AG09319 (cell line): ENCODE measurements around the gene ZNF407.

Experiments used
- DNase-seq: peaks from one replicate; pipeline ENCODE4 v3.0.0-alpha.2; 2010; ENCODE audit warnings: low read depth; ENCODE audit errors: extremely low read depth
- TF ChIP-seq, protein P1 (sequence below): IDR thresholded peaks from 2 replicates; pipeline ENCODE4 v1.5.1; 2011; ENCODE audit warnings: low read depth, mild to moderate bottlenecking, inconsistent platforms, low read length, moderate library complexity

The ZNF407 gene

DNA sequence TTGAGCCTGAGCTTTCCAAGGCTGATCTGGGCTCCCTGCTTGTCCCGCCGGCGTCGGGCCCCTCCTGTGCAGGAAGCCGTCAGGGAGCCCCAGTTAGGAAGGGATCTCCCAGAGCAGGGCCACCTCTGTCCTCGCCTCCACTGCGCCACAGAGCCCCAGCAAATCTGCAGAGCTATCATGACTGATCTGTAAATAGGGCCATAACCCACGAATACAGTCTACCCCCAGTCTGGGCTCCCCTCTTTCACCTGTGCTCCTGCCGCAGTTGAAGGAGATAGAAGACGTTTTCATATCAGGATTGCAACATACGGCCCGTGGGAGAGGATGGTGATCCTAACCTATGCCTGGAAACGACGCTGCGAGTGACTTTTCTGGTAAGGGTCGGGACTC is 472.6 kb downstream of the ZNF407 start:
- TF ChIP-seq, protein P1, sequence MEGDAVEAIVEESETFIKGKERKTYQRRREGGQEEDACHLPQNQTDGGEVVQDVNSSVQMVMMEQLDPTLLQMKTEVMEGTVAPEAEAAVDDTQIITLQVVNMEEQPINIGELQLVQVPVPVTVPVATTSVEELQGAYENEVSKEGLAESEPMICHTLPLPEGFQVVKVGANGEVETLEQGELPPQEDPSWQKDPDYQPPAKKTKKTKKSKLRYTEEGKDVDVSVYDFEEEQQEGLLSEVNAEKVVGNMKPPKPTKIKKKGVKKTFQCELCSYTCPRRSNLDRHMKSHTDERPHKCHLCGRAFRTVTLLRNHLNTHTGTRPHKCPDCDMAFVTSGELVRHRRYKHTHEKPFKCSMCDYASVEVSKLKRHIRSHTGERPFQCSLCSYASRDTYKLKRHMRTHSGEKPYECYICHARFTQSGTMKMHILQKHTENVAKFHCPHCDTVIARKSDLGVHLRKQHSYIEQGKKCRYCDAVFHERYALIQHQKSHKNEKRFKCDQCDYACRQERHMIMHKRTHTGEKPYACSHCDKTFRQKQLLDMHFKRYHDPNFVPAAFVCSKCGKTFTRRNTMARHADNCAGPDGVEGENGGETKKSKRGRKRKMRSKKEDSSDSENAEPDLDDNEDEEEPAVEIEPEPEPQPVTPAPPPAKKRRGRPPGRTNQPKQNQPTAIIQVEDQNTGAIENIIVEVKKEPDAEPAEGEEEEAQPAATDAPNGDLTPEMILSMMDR, result no peak
- DNase-seq, result no peak

DNA sequence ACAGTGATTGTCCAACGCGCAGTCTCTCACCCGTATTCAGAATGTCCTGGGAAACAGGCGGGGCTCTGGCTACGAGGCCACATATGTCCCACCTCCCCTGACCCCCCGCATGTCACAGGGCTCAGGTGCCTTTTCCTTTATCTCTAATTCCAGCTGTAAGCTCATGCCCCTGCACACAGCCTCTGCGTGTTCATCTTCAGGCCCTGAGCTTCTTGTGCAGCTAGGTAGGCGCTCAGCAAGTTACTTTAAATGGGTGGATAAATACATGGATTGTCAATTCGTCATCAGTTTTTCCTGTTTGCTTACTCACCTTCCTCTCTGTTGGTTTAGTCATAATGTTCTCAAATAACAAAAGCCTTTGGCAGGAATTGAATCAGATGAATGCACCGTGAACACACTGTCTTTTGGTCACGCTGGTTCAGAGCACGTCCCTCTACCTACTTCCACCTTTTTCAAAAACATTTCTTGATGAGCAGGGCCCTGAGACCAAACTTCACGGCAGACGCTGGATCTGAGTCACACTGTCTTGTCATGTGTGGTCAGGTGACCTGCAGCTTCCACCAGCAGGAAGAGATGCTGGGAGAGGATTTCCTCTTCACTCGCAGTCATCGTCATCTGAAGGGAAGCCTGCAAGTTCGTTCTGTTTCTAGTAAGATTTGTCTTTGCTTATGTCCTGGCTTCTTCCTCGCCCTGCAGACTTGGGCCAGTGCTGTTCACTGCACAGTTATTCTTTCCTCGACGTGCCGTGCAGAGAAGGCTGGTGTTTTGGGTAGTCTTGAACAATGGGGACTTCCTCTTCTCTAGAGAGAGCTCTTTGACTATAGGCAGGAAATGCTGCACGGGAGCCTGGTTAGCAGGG is 473.2 kb downstream of the ZNF407 start:
- TF ChIP-seq, protein P1, result no peak
- DNase-seq, result peak; percentile 4

DNA sequence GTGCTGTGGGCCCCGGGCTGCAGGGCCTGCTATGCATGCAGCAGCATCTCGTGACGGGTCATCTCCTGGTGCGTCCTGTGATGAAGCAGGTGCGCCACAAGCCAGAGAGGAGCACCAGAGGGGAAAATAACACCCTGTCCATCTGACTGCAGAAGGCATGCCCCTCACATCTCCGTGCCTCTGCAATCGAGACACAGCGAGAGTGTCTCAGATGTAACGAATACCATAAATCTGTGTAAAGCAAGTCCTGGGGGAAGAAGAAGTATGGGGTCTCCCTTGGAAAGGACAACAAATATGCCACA is 473.8 kb downstream of the ZNF407 start:
- TF ChIP-seq, protein P1, result no peak
- no peak for DNase-seq

DNA sequence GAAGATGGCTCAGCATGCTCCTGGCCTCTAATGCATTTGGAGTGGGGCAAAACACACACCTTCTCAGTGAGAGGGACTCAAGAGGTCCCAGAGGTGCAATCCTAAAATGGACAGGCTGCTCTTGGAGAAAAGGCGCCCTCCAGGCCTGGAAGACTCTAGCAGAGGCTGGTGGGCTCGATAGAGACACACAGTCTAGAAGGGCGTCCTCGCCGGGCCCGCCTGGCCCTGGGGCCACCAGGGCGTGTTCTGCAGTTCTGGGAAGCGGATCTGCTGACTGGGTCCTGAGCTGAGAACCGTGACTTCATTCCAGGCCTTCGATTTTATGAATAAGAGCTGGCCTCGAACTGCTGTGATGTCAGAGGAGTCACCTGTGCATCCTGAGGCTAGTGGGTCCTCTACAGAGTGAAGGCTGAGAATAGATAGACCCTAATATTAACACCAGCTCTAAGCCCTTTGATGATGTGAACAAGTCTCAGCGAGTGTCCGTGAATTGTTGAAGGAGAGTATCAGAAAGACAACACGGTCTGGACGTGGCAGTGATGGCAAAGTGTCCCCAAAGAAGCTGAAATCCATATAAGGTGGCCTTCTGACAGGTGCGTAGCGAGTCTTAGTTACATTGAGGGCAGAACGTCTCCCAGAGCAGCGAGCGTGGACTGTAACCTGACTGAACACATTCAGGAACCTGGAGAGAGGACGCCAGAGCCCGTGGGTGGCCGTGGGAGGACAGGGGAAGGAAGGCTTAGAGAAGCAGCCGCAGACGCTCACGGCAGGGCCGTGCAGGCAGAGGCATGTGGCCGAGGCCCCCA is 474.4 kb downstream of the ZNF407 start:
- DNase-seq, result no peak
- TF ChIP-seq, protein P1, result no peak

DNA sequence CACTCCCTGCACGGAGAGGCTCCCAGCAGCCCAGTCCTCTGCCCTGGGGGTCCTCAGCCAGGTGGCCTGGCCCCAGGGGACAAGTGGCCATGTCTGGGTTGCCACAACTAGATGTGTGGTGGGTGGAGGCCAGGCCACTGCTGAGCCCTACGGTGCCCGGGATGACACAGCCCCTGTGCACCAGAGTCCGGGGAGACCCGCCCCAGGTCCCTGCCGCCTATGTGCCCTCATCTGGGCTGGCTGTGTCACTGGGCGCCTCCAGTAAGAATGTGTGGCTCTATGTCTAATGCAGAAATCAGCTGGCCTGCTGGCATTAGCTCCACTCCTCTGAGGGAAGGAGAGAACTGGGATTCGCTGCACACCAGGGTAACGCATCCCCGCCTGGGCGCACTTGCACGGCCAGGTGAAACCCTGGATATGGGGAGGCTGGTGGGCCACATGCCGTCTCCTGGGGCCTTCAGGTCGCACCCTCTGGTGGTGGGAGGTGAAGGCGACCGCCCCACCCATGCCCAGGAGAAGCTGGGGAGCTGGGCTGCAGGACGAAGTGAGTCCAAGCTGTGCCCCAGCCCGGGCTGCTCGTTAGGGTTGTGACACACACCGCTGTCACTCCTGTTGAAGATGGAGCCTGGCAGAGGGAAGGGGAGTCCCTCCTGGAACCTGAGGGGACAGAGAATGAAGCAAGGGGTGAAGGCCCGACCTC is 475.2 kb downstream of the ZNF407 start:
- DNase-seq, result no peak
- TF ChIP-seq, protein P1, result no peak

DNA sequence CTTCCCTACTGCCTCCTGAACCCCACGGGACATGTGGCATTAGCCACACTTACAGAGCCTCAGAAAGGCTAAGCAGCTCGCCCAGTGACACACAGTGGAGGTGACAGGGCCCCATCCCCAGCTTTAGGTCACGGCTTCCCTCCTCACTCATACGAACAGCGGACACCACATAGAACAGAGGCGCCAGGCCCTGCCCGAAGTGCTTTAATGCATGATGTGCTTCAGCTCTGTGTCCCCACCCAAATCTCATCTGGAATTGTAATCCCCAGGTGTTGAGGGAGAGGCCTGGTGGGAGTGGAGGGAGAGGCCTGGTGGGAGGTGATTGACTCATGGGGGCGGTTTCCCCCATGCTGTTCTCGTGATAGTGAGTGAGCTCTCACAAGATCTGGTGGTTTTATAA is 476.0 kb downstream of the ZNF407 start:
- no peak for DNase-seq

More for the DNA sequence above, 476.0 kb downstream of the ZNF407 start:
- TF ChIP-seq, protein P1, result no peak
